Astrocyte (in vitro differentiated cells and primary cell): ENCODE data around the gene RPS6KA2. TPM values are rescaled to one million over a fixed set of nuclear protein-coding genes. Genes with fewer than 3 reads are reported as not detected.

Experiments
- DNase-seq: peaks from one replicate; pipeline ENCODE4 v3.0.0-alpha.2; 2010; ENCODE audit warnings: low read depth
- FAIRE-seq: peaks from 2 replicates; lab custom pipeline; 2011; peaks lifted over from hg19 to GRCh38; lab: Jason Lieb, UNC
- H2AFZ ChIP-seq: 2 replicates; pipeline ENCODE4 v1.6.0; 2012; ENCODE audit warnings: low read depth, low read length, inconsistent platforms
- H3K27ac ChIP-seq: 2 replicates; pipeline ENCODE4 v1.5.1; 2011; ENCODE audit warnings: low read depth, low read length, inconsistent platforms
- H3K27me3 ChIP-seq: 2 replicates; pipeline ENCODE4 v1.6.0; 2011; ENCODE audit warnings: low read length, inconsistent platforms; ENCODE audit not compliant: insufficient read depth
- H3K36me3 ChIP-seq: 2 replicates; pipeline ENCODE4 v1.5.1; 2011; ENCODE audit warnings: low read length, inconsistent platforms; ENCODE audit not compliant: insufficient read depth
- H3K4me1 ChIP-seq: 2 replicates; pipeline ENCODE4 v1.5.1; 2011; ENCODE audit warnings: low read length, inconsistent platforms; ENCODE audit not compliant: insufficient read depth
- H3K4me2 ChIP-seq: 2 replicates; pipeline ENCODE4 v1.6.0; 2012; ENCODE audit warnings: low read length, inconsistent platforms
- H3K4me3 ChIP-seq: 2 replicates; pipeline ENCODE4 v1.5.1; 2011; ENCODE audit warnings: low read depth, mild to moderate bottlenecking, low read length, inconsistent platforms; ENCODE audit not compliant: insufficient read depth
- H3K79me2 ChIP-seq: 2 replicates; pipeline ENCODE4 v1.6.0; 2012; ENCODE audit warnings: mild to moderate bottlenecking, low read length, inconsistent platforms; ENCODE audit not compliant: insufficient read depth
- H3K9ac ChIP-seq: 2 replicates; pipeline ENCODE4 v1.6.0; 2012; ENCODE audit warnings: mild to moderate bottlenecking, low read length, inconsistent platforms
- H3K9me3 ChIP-seq: 2 replicates; pipeline ENCODE4 v1.5.1; 2012; ENCODE audit warnings: low read depth, mild to moderate bottlenecking, low read length, inconsistent platforms; ENCODE audit not compliant: insufficient read depth
- H4K20me1 ChIP-seq: 2 replicates; pipeline ENCODE4 v1.6.0; 2012; ENCODE audit warnings: low read length, inconsistent platforms; ENCODE audit not compliant: insufficient read depth
- H3K27ac Mint-ChIP-seq: one replicate; pipeline ENCODE4 v1.8.0; 2021; ENCODE audit warnings: mild to moderate bottlenecking, mixed read lengths; ENCODE audit not compliant: unreplicated experiment
- H3K27me3 Mint-ChIP-seq: one replicate; pipeline ENCODE4 v1.8.0; 2021; ENCODE audit warnings: low read depth, mixed read lengths; ENCODE audit not compliant: unreplicated experiment
- H3K36me3 Mint-ChIP-seq: one replicate; pipeline ENCODE4 v1.8.0; 2021; ENCODE audit warnings: low read depth, mixed read lengths; ENCODE audit not compliant: unreplicated experiment
- H3K4me1 Mint-ChIP-seq: one replicate; pipeline ENCODE4 v1.8.0; 2021; ENCODE audit warnings: low read depth, mixed read lengths; ENCODE audit not compliant: unreplicated experiment
- H3K4me3 Mint-ChIP-seq: one replicate; pipeline ENCODE4 v1.8.0; 2021; ENCODE audit warnings: mild to moderate bottlenecking, moderate library complexity, mixed read lengths; ENCODE audit not compliant: unreplicated experiment
- H3K9me3 Mint-ChIP-seq: one replicate; pipeline ENCODE4 v1.8.0; 2021; ENCODE audit warnings: mild to moderate bottlenecking, mixed read lengths; ENCODE audit not compliant: unreplicated experiment
- EZH2 ChIP-seq: IDR thresholded peaks from 2 replicates; pipeline ENCODE4 v1.6.1; 2012; ENCODE audit warnings: mild to moderate bottlenecking, low read length, inconsistent platforms; ENCODE audit not compliant: insufficient read depth
- total RNA-seq: library from RNA; stranded (reverse); gene quantifications from 2 replicates; pipeline ENCODE4 v1.2.1, GENCODE V29; 2021
- TF ChIP-seq, protein P1 (sequence below): IDR thresholded peaks from 2 replicates; pipeline ENCODE4 v1.5.1; 2011; ENCODE audit warnings: low read depth, mild to moderate bottlenecking, inconsistent platforms, low read length, moderate library complexity; ENCODE audit not compliant: insufficient read depth

Gene RPS6KA2
- total RNA-seq, 1 donor from 2014 or later: 33.5 TPM

DNA sequence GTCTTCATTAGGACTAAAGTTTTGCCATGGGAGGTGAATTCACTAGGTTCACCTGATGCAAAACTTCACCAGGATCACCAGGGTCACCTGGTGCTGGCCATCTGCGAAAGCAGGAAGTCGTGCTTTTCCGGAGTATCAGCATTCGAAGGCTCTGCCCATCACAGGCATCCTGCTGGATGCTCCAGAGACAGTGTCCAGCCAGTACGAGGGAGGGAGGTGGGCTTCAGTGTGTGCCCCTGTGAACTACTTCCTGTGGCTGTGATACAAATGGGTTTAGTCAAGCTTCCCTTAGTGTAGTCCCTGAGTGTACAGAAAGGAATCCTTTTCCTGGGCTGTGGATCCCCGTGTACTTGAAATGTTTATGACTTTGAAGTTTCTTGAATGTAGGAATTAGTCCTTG, 3.4 kb upstream of the RPS6KA2 start:
- Histone ChIP-seq H3K4me3 (no peak overlapping the region), H2AFZ (no peak overlapping the region), H3K27me3 (no peaks in the 10 kb centered on the region), H3K4me1 (peaks cover 32% of the 10 kb centered on the region), H3K79me2 (peaks cover 14% of the 10 kb centered on the region), H4K20me1 (no peaks in the 10 kb centered on the region), H3K27ac (no peak overlapping the region), H3K36me3 (no peaks in the 10 kb centered on the region), H3K9me3 (no peaks in the 10 kb centered on the region), H3K9ac (no peak overlapping the region), H3K4me2 (no peak overlapping the region)
- H3K4me1 Mint-ChIP-seq: peaks cover 25% of the 10 kb centered on the region
- H3K9me3 Mint-ChIP-seq: peaks cover 1% of the 10 kb centered on the region
- H3K27ac Mint-ChIP-seq: peak overlapping the region; percentile 7
- TF ChIP-seq EZH2: no peak
- TF ChIP-seq, protein P1, sequence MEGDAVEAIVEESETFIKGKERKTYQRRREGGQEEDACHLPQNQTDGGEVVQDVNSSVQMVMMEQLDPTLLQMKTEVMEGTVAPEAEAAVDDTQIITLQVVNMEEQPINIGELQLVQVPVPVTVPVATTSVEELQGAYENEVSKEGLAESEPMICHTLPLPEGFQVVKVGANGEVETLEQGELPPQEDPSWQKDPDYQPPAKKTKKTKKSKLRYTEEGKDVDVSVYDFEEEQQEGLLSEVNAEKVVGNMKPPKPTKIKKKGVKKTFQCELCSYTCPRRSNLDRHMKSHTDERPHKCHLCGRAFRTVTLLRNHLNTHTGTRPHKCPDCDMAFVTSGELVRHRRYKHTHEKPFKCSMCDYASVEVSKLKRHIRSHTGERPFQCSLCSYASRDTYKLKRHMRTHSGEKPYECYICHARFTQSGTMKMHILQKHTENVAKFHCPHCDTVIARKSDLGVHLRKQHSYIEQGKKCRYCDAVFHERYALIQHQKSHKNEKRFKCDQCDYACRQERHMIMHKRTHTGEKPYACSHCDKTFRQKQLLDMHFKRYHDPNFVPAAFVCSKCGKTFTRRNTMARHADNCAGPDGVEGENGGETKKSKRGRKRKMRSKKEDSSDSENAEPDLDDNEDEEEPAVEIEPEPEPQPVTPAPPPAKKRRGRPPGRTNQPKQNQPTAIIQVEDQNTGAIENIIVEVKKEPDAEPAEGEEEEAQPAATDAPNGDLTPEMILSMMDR: no peak
- no peak for FAIRE-seq
- no peaks in the 10 kb centered on the region for H3K27me3 Mint-ChIP-seq
- H3K36me3 Mint-ChIP-seq: no peaks in the 10 kb centered on the region
- H3K4me3 Mint-ChIP-seq: no peak overlapping the region
- DNase-seq: no peak

DNA sequence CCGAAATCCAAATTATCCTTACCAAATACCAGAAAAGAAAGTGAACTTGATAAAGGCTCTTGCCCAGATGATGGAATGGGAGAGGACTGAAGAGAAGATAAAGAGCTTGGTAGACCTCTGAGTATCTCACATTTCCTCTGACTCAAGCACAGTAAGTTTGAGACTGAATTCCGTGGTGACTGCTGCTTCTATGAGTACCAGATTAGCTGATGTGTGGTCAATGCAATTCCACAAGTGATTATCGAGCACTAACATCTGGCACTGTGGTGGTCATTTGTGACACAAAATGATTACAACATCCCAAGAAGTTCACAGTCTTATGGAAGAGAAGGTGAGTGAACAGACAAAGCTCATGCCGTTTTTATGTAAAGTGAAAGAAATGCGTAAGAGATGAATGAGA, 2.6 kb upstream of the RPS6KA2 start:
- H3K36me3 Mint-ChIP-seq: no peaks in the 10 kb centered on the region
- Histone ChIP-seq H3K4me2 (peak overlapping the region; percentile 93), H2AFZ (no peak overlapping the region), H3K79me2 (peaks cover 17% of the 10 kb centered on the region), H3K9me3 (no peaks in the 10 kb centered on the region), H3K4me1 (peaks cover 32% of the 10 kb centered on the region), H3K36me3 (no peaks in the 10 kb centered on the region), H3K27ac (peak overlapping the region; percentile 47), H3K4me3 (no peak overlapping the region), H3K27me3 (no peaks in the 10 kb centered on the region), H3K9ac (peak overlapping the region; percentile 5), H4K20me1 (no peaks in the 10 kb centered on the region)
- TF ChIP-seq EZH2: no peak
- TF ChIP-seq, protein P1: no peak
- H3K27me3 Mint-ChIP-seq: no peaks in the 10 kb centered on the region
- H3K4me3 Mint-ChIP-seq: no peak overlapping the region
- H3K27ac Mint-ChIP-seq: peak overlapping the region; percentile 7
- peaks cover 29% of the 10 kb centered on the region for H3K4me1 Mint-ChIP-seq
- DNase-seq (peak; percentile 92), FAIRE-seq (peak; percentile 62)
- H3K9me3 Mint-ChIP-seq: peaks cover 1% of the 10 kb centered on the region
